ENCODE results near the gene PPP6R2.

The PPP6R2 gene

DNA sequence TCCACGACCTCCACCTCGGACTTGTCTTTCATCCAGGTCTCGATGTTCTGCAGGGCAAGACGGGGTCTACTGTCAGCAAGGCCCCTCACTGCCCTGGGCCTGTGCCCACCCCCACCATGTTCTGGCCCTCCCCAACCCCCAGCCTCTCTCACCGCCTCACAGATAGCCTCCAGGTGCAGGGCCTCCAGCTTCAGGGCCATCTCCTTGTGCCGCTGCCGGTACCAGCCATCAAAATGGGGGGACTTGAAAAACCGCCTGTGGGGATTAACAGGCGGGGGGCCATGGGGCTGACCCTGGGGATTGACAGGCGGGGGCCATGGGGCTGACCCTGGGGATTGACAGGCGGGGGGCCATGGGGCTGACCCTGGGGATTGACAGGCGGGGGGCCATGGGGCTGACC, 30.8 kb upstream of the PPP6R2 start:
- Histone ChIP-seq H3K36me3 (no peaks in the 10 kb centered on the region), H3K4me3 (ENCODE audit: low read depth, low read length) (no peak overlapping the region), H3K27ac (no peak overlapping the region), H3K27me3 (ENCODE audit: insufficient read depth, low read depth, severe bottlenecking) (no peaks in the 10 kb centered on the region), H3K9me3 (ENCODE audit: severe bottlenecking) (no peaks in the 10 kb centered on the region)
- no peak for TF ChIP-seq CTCF (IDR thresholded peaks at IDR 0.05; ENCODE audit: low read depth, low read length)
- DNase-seq: no peak

- H3K27me3 ChIP-seq (ENCODE audit: insufficient read depth, low read depth, severe bottlenecking): no peaks in the 10 kb centered on the region
- H3K36me3 ChIP-seq: no peaks in the 10 kb centered on the region
- no peaks in the 10 kb centered on the region for H3K9me3 ChIP-seq (ENCODE audit: severe bottlenecking)
- no peak overlapping the region for H3K4me3 ChIP-seq (ENCODE audit: low read depth, low read length)
- no peak for TF ChIP-seq CTCF (IDR thresholded peaks at IDR 0.05; ENCODE audit: low read depth, low read length)
- no peak overlapping the region for H3K27ac ChIP-seq
- no peak for DNase-seq
These were observed 30.1 kb upstream of the PPP6R2 start for GRCh38 chr22:50313021-50313420.

- Histone ChIP-seq H3K4me3 (ENCODE audit: low read depth, low read length) (no peak overlapping the region), H3K27me3 (ENCODE audit: insufficient read depth, low read depth, severe bottlenecking) (no peaks in the 10 kb centered on the region), H3K36me3 (no peaks in the 10 kb centered on the region), H3K27ac (no peak overlapping the region), H3K9me3 (ENCODE audit: severe bottlenecking) (no peaks in the 10 kb centered on the region)
- no peak for TF ChIP-seq CTCF (IDR thresholded peaks at IDR 0.05; ENCODE audit: low read depth, low read length)
- no peak for DNase-seq
These were observed 29.5 kb upstream of the PPP6R2 start for GRCh38 chr22:50313600-50313999.

DNA sequence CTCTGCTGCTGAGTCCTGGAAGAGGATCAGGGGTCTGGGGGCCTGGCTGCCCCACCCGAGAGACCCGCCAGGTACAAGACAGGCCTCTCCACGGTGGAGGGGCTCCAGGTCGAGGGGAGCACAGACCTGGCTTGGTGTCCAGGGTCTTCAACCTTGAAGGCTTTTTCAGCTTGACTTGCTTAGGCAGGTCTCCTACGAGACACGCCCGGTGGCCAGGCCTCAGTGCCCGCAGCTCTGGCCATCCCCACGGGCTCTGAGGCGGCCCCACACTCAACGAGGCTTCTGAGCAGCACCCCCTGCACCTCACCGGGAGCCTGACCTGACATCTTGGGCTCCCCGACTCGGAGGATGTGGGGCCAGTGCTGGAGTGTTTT, 29.1 kb upstream of the PPP6R2 start:
- Histone ChIP-seq H3K27ac (no peak overlapping the region), H3K36me3 (no peaks in the 10 kb centered on the region), H3K4me3 (ENCODE audit: low read depth, low read length) (no peak overlapping the region), H3K9me3 (ENCODE audit: severe bottlenecking) (no peaks in the 10 kb centered on the region), H3K27me3 (ENCODE audit: insufficient read depth, low read depth, severe bottlenecking) (no peaks in the 10 kb centered on the region)
- TF ChIP-seq CTCF (IDR thresholded peaks at IDR 0.05; ENCODE audit: low read depth, low read length): no peak
- DNase-seq: no peak

DNA sequence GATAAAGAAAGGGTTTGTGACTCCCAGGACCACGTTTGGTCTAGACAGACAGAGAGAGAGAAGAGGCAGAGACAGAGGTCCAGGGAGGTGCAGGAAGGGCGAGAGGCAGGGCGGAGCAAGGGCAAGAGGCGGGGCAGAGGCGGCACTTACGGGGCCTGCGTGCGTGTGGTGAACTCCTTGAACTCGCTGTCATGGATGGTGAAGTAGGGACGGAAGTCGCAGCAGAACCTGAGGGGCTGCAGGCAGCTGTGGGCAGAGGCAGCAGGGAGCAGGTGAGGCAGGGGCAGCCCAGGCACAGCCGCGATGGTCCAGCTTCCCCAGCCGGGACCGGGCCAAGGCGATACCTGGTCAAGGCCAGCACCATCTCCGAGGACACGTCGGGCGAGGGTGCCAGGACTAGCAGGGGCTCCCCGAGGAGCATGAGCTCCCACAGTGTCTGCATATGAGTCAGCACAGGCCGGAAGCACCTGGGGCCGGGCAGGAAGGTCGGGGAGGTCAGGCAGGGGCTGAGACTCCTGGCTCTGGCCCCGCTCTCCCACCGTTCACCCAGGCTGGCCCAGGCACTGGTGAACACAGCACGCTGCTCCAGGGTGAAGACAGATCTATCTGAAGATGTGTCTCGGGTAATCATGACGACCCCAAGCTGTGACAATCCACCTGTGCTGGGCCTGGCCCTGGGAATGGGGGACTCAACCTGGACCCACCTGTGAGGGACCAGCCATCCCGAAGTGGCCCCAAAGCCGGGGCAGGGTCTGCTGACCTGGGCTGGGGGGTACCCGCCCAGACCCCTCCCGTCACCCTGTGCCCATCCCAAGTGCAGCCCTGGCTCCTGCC, 28.5 kb upstream of the PPP6R2 start:
- no peak for DNase-seq
- Histone ChIP-seq H3K27me3 (ENCODE audit: insufficient read depth, low read depth, severe bottlenecking) (no peaks in the 10 kb centered on the region), H3K27ac (no peak overlapping the region), H3K4me3 (ENCODE audit: low read depth, low read length) (no peak overlapping the region), H3K36me3 (no peaks in the 10 kb centered on the region), H3K9me3 (ENCODE audit: severe bottlenecking) (no peaks in the 10 kb centered on the region)
- TF ChIP-seq CTCF (IDR thresholded peaks at IDR 0.05; ENCODE audit: low read depth, low read length): no peak

Data from WERI-Rb-1 (cell line).